LNCaP clone FGC (cell line): ENCODE data around the gene ZNF148.

Experiments used
- DNase-seq: peaks from one replicate; pipeline ENCODE4 v3.0.0-alpha.2; 2011; ENCODE audit warnings: low read depth
- H3K4me3 ChIP-seq: 2 replicates; pipeline ENCODE4 v1.5.1; 2011; ENCODE audit warnings: mild to moderate bottlenecking, low read depth, low read length, control low read depth
- TF ChIP-seq, protein P1 (sequence below): IDR thresholded peaks from 2 replicates; pipeline ENCODE4 v1.5.1; 2012; ENCODE audit warnings: mild to moderate bottlenecking; ENCODE audit not compliant: control insufficient read depth, insufficient read depth; ENCODE audit errors: extremely low read depth

Gene ZNF148

DNA sequence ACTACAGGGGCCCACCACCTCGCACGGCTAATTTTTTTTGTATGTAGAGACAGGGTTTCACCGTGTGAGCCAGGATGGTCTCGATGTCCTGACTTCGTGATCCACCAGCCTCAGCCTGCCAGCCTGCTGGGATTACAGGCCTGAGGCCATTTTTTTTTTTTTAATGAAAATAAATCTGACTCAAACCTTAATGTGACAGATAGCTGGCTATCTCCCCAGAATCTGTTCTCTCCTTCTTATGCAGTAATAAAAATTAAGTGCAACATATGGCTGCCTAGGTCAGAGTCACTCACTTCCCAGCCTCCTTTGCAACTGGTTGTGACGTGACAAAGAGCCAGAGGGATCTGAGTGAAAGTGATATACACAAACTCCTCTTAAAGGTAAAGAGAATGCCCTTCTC, 53.0 kb downstream of the ZNF148 start:
- TF ChIP-seq, protein P1, sequence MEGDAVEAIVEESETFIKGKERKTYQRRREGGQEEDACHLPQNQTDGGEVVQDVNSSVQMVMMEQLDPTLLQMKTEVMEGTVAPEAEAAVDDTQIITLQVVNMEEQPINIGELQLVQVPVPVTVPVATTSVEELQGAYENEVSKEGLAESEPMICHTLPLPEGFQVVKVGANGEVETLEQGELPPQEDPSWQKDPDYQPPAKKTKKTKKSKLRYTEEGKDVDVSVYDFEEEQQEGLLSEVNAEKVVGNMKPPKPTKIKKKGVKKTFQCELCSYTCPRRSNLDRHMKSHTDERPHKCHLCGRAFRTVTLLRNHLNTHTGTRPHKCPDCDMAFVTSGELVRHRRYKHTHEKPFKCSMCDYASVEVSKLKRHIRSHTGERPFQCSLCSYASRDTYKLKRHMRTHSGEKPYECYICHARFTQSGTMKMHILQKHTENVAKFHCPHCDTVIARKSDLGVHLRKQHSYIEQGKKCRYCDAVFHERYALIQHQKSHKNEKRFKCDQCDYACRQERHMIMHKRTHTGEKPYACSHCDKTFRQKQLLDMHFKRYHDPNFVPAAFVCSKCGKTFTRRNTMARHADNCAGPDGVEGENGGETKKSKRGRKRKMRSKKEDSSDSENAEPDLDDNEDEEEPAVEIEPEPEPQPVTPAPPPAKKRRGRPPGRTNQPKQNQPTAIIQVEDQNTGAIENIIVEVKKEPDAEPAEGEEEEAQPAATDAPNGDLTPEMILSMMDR: no peak
- DNase-seq: peak; percentile 87
- no peak overlapping the region for H3K4me3 ChIP-seq

DNA sequence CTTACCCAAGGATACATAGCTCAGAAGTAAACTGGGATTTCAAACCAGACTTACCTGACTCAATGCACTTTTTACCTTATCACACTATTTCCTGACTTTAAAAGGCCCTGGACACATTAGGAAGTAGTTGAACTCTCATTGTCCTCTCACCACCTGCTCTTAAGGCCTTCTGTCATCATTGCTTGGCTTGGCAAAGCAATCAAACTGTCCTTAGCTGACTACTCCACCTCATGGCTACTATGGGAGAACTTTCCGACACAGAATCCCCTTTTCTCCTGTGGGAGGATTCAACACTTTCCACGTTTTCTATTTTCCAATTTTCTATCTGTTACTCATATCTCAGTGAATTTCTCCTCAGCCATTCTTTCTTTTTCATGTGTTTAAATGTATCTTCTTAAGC, 55.4 kb downstream of the ZNF148 start:
- TF ChIP-seq, protein P1: no peak
- no peak overlapping the region for H3K4me3 ChIP-seq
- no peak for DNase-seq

DNA sequence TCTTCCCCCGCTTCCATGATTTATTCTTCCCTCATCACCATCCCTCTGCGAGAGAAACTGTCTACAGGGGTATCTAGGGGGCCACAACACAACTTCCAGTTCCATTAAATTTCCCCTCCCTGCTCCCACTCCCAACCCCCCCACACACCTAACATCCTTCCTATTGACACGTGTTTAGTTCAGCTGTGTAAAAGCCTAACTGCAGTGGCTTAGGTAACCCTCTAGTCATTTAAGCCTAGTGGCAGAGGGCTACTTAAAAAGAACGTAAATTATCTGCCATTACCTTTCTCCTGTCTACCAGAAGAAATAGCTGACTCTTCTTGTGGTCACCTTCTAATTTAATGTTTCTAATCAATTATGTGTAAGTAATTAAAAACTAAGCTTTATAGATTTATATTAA, 56.3 kb downstream of the ZNF148 start:
- no peak overlapping the region for H3K4me3 ChIP-seq
- DNase-seq: no peak
- TF ChIP-seq, protein P1: no peak

DNA sequence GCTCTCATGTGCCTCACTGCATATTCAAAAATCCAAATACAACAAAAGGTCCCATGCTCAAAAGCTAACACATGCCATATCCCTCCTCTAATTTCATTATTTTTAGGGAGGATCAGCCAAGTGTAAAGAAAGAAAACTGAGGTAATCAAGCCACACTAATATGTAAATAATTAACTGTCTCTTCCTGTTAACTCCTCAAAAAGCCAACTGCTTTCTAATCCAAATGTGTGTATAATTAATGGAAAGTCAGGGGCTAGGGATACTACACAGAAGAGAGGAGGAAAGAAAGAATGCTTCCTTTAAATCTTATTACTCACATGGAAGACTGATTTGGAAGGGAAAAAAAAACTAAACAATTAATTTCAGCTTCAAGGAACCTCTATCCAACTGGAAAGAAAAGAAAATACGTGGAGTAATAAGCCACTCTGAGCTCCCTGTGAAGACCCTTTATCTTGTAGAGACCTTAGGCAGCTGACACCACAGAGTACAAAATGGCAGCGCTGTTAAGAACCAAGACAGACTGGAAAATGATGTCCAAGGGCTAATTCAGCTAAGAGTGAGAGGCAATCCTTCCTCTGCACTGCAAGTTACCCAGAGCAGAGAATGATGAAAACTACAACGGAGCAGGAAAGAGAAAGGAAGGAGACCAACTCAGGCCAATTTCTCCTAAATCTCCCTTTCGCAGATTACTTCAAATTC, 56.8 kb downstream of the ZNF148 start:
- no peak overlapping the region for H3K4me3 ChIP-seq
- TF ChIP-seq, protein P1: no peak
- DNase-seq: no peak

DNA sequence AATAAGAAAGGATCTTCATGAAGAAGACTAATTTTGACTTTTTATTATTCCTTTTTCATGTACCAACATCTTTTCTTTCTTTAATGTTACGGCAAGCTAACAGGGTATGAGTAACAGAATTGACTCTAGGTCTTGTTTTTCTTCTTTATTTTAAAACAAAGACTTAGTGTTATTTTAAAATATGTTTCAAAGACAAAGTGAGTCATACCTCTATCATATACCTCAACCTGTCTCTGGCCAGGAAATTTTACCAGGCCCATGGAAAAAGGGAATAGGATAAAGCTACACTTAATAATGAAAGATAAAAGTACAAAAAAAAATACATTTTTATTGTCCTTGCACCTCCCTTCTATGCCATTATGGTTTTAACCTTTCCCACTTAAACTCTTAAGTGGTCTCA, 57.4 kb downstream of the ZNF148 start:
- no peak for DNase-seq
- no peak overlapping the region for H3K4me3 ChIP-seq
- TF ChIP-seq, protein P1: no peak

DNA sequence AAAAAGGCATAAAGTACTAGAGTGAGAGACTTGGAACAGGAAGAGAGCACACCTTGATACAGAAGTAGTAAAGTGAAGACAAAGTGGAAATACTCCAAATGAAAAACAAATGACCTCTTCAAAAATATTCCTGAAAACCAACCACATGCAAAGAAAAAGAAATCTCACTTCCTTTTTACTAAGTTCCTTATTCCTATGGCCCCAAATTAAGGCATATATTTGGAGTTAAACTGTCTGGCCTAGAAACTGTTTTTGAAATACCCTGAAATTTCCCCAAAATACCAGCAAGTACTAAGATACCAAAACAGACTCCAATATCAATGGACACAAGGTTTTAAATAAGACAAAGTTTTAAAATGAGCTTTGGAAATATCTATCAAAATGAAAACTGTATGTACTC, 58.2 kb downstream of the ZNF148 start:
- no peak for DNase-seq
- TF ChIP-seq, protein P1: no peak
- H3K4me3 ChIP-seq: no peak overlapping the region

DNA sequence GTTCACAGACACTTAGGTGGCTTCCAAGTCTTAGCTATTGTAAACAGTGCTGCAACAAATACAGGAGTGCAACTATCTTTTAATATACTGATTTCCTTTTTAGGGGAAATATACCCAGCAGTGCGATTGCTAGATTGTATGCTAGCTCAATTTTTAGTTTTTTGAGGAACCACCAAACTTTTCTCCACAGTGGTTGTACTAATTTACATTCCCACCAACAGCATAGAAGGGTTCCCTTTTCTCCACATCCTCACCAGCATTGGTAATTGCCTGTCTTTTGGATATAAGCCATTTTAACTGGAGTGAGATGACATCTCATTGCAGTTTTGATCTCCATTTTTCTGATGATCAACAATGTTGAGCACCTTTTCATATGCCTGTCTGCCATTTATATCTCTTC, 58.9 kb downstream of the ZNF148 start:
- no peak overlapping the region for H3K4me3 ChIP-seq
- TF ChIP-seq, protein P1: no peak
- no peak for DNase-seq
